Muscle of back (tissue), 13 donors: ENCODE measurements around the gene C10orf88. TPM values are rescaled to one million over a fixed set of nuclear protein-coding genes. Genes with fewer than 3 reads are reported as not detected.

Experiments used
- DNase-seq, 3 donors: peaks; one replicate each; pipeline versions ENCODE4 v3.0.0 to v3.0.0-alpha.2; 2013
- long read RNA-seq, 9 donors: transcript quantifications; one replicate each; lab custom pipeline, GENCODE V29; 2026
- polyA plus RNA-seq, 10 donors: library from polyadenylated mRNA; unstranded; fragments of 120-200 nt; gene quantifications; one replicate each; pipeline ENCODE4 v1.2.1, GENCODE V29; 2013; ENCODE audit not compliant: insufficient read length in 10 of 10

Gene C10orf88
- 10 to 100 TPM in 8 of 10 donors, 1 to 10 TPM in 2; 9.0 to 16.4 (median 13.3) TPM for polyA plus RNA-seq
- long read RNA-seq, donor 1, partial matches to known transcripts: 0 of 4 reads
- long read RNA-seq, donor 1, other reads (novel, unspliced or antisense): 0 of 4 reads
- long read RNA-seq, donor 2, partial matches to known transcripts: 0 of 3 reads
- long read RNA-seq, donor 2, other reads (novel, unspliced or antisense): 0 of 3 reads
- long read RNA-seq, donor 3: 0 reads
- long read RNA-seq, donor 4, partial matches to known transcripts: 0 of 2 reads
- long read RNA-seq, donor 4, other reads (novel, unspliced or antisense): 0 of 2 reads
- long read RNA-seq, donor 5, partial matches to known transcripts: 0 of 2 reads
- long read RNA-seq, donor 5, other reads (novel, unspliced or antisense): 0 of 2 reads
- long read RNA-seq, donor 6, partial matches to known transcripts: 0 of 3 reads
- long read RNA-seq, donor 6, other reads (novel, unspliced or antisense): 0 of 3 reads
- long read RNA-seq, donor 7, partial matches to known transcripts: 0 of 3 reads
- long read RNA-seq, donor 7, other reads (novel, unspliced or antisense): 0 of 3 reads
- long read RNA-seq, donor 8, partial matches to known transcripts: 0 of 1 reads
- long read RNA-seq, donor 8, other reads (novel, unspliced or antisense): 0 of 1 reads
- long read RNA-seq, donor 9: 0 reads

- peak; percentile 98 to 99 (median 98) for DNase-seq
Measured at GRCh38 chr10:122953902-122954730, at the start of gene C10orf88. C10orf88 (minus strand) TSS chr10:122954227; CDS start chr10:122954178, 49 bp downstream.

DNA sequence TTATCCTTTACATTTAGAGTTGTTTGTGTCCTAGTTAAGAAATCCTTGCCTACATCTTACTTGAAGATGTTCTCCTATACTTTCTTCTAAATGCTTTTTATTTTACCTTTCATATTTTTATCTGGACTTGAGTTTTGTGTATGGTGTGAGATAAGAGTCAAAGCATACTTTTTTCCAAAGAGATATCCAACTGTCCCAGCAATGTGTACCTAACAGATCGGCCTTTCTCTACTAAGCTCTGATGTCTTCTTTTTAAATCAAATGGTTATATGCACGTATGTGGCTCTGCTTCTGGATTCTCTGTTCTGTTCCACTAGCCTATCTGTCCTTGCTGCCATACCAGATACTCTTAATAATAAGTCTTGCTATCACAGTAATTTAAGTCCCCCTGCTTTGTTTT lies 47.3 kb upstream of the C10orf88 start:
- no peak for DNase-seq

DNA sequence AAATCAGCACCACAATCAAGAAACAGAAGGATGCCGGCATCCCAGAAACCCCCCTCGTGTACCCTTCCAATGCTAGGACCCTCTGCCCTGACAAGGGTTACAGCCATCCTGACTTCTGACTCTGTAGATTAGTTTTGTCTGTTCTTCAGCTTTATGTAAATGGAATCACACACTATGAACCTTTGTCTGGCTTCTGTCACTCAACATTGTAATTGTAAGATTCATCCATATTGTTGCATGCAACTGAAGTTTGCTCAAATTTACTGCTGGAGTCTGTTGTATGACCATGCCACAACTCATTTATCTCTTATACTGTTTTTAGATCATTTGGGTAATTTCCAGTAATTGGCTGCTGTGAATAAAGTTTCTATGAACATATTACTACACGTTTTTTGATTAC lies 46.1 kb upstream of the C10orf88 start:
- no peak for DNase-seq

DNA sequence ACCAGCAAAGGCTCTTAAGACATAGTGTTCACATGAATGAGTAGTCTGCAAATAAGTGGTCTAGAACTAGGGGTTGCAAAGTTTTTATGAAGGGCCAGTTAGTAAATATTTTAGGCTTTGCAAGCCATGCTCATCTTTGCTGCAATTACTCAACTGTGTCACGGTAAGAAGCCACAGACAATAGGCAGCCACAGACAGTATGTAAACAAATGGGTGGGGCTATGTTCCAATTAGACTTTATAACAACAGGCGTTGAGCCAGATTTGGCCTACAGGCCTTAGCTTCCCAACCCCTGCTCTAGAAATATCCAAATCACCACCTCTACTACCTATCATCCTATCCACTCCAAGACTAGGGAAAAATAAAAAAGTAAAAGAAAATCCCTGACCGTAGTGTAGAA lies 45.3 kb upstream of the C10orf88 start:
- no peak for DNase-seq

- no peak for DNase-seq
Measured at GRCh38 chr10:122998934-122999333, 44.9 kb upstream of the C10orf88 start.

DNA sequence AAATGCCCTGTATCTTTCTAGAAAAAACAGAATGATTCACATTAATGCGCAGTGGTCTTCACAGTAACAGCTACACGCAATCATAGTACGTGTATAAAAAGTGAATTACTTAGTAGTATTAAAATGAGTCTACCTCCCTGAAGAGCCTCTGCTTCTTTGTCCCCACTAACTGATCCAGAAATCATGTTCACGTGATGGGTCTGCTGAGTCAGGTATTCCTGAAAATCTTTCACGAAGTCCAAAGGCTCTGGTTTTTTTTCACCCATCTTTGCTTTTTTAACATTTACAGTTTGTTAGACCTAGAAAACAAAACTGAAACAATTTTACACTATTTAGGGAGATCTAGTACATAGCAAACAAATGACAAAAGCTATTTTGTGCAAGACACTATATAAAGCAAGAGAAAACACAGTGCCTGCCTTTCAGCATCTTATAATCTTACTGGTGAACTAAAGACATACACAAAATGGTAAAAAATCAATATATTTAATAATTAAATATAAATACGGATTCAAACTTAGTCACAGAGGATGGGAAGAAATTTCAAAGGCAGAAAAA lies 44.4 kb upstream of the C10orf88 start:
- DNase-seq: no peak

- no peak for DNase-seq
Measured at GRCh38 chr10:122997864-122998263, 43.8 kb upstream of the C10orf88 start.

DNA sequence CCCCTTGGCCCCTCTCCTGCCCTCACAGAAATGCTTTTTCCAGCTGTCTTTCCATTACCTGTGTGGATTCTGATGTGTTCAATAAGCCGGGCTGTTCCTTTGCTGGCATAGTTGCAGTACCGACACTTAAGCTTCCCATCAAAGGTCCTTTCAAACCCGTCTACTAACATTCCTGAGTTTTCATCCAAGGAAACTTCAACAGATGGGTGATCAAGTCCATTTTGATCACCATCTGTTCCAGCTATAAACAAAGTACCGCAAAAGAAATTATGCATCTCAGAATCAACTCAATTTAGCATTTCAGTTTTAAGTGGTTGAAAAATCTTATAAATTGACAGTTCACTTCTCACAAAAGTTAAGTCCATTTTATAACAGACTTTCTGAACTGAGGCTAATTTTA lies 41.9 kb upstream of the C10orf88 start:
- DNase-seq: no peak

DNA sequence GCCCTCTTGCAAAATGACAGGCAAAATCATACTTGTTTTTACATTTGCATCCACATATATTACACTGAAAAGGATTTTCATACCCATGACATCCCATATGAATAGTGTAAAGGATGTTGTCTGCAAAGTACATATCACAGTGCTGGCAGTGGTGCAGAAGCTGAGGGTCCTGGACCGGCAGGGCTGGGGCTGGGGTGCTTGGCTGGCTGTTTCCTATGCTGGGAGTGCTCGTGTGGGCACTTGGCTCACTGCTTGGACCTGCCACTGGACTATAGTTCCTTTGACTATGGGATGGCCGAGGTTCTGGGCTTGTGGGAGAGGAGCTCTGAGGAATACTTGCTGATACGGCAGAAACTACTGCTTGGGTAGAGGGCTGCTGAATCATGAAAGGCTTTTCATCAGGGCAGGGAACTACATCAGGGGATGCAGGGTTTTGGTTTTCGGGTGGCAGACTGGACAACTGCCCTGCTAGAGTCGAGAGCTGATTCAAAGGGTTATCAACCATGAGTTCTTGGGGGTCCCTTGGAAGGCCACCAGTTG lies 39.8 kb upstream of the C10orf88 start:
- no peak for DNase-seq

DNA sequence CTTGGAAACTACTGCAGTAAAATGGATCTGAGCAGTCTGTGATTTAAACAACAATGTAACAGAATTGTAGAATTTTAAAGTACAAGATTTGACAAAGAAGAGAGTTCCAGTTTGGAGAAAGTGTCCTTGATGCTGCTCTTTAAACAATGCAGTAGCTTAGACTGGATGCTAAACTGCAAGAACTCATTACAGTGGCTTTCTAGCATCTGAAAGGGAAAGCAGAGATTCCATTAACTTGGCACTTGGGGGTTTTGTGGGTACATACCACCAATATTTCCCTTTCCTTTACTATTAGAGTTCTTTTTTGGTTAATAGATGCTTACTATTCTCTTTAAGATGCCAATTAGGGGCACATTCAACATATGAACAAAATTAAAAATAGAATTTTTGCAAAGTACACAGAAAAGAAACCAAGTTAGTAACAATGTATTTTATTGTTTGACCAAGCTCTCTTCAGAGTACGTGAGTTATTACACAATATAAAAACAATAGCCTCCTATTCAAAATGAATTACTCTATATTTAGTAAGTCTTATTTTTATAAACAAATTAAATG lies 38.1 kb upstream of the C10orf88 start:
- DNase-seq: no peak

DNA sequence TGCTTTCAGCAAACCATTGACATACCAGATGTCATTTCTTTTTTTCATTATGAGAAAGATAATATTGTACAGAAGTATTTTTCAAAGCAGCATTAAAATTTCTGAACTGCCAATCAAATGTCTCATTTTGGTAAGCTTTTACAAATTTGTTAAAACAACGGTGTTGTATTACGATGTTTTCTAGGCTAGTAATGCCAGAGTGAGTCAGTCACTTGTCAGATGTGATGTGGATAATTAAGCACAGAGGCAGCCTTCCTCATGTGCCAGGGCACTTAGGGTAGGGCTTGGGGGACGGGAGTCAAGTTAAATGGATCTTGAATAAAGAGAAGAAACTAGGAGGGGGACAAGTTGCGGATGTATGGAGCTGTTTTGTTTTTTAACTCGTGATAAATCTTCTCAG lies 36.3 kb upstream of the C10orf88 start:
- DNase-seq: no peak

DNA sequence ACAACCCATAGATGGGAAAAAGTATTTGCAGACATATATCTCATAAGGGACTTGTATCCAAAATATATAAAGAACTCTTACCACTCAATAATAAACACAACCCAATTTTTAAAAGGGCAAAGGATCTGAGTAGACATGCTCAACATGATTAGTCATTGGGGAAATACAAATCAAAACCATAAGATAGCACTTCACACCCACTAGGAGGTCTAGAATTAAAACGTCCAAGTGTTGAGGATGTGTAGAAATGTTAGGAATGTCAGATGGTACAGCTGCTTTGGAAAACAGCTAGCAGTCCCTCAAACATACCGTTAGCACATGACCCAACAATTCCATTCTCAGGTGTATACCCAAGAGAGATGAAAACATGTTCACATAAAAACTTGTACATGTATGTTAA lies 34.5 kb upstream of the C10orf88 start:
- no peak for DNase-seq

- DNase-seq: no peak
Measured at GRCh38 chr10:122986335-122986734, 32.3 kb upstream of the C10orf88 start.

- DNase-seq: no peak
Measured at GRCh38 chr10:122984708-122985107, 30.7 kb upstream of the C10orf88 start.

DNA sequence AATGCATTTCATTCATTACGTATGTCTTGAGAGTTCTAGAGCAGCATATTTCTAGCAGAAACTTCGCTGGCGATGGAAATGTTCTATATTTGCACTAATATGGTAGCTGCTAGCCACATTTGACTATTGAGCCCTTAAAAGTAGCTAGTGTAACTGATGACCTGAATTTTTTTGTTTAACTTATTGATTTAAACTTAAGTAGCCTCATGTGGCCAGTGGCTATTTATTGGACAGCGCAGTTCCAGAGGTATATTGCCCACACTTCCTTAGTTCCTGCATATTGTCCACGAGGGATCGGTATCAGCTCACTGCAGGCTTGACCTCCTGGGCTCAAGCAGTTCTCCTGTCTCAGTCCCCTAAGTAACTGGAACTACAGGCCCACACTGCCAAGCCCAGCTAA lies 29.9 kb upstream of the C10orf88 start:
- DNase-seq: no peak

- peak; percentile 24 to 68 (median 30) for DNase-seq
Measured at GRCh38 chr10:122981066-122981464, 27.0 kb upstream of the C10orf88 start.

DNA sequence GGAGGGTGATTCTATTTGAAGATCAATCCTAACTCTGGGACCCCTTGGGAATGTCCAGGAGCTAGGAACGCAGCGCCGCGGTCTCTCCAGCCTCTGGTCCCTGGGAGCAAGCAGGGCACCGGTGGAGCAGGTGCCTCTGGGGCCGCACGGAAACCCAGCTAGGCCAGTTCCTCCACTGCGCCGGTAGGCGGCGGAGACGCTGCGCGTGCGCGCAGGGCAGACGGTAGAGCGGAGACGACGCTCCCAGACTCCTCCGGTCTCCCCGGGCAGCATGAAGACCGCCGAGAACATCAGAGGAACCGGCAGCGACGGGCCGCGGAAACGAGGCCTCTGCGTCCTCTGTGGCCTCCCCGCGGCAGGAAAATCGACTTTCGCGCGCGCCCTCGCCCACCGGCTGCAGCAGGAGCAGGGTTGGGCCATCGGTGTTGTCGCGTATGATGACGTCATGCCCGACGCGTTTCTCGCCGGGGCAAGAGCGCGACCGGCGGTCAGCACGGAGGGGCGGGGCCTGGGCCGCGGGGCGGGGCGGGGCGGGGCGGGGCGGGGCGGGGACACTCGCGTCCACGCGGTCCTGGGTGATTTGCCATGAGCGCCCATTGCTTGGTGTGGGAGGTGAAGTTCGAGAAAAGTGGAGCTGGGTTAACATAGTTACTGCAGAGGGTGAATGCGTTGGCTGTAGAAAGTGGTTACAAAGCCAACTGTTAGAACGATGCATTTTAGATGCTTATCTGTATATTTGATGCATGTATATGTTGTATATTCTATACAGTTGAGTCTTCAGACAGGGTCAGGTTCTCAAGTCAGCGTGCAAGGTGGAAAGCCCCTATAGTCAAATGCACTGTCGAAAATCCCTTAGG lies 26.4 kb upstream of the C10orf88 start, which contains the start of gene PSTK:
Gene PSTK, plus strand, starts transcription at position 193 of the 857 bp plus-strand sequence. Its CDS starts 79 bp downstream, at position 272.
- peak; percentile 91 to 99 (median 95) for DNase-seq

GRCh38 chr10:122974543-122975064 lies 20.6 kb upstream of the C10orf88 start:
- DNase-seq: no peak

- DNase-seq: no peak
Measured at GRCh38 chr10:122974023-122974422, 20.0 kb upstream of the C10orf88 start.

DNA sequence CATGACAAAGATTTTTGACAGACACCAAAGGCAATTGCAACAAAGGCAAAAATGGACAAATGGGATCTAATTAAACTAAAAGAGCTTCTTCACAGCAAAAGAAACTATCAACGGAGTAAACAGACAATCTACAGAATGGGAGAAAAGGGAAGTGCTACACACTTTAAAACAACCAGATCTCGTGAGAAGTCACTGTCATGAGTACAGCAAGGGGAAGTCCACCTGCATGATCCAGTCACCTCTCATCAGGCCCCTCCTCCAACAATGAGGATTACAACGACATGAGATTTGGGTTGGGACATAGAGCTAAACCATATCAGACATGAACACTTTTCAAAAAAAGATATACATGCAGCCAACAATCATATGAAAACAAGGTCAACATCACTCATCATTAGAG lies 14.7 kb upstream of the C10orf88 start:
- no peak for DNase-seq
